BLaER1 (cell line): ENCODE data around the gene CCP110.

Experiments
- H3K27ac ChIP-seq: shearing (Covaris generic); formaldehyde crosslinking; 2 replicates; pipeline ENCODE4 v1.8.1; 2022
- H3K27me3 ChIP-seq: shearing (Covaris generic); formaldehyde crosslinking; 2 replicates; pipeline ENCODE4 v1.8.1; 2022
- H3K36me3 ChIP-seq: shearing (Covaris generic); formaldehyde crosslinking; 2 replicates; pipeline ENCODE4 v1.8.1; 2022
- H3K4me1 ChIP-seq: shearing (Covaris generic); formaldehyde crosslinking; 2 replicates; pipeline ENCODE4 v1.8.1; 2022
- H3K4me2 ChIP-seq: shearing (Covaris generic); formaldehyde crosslinking; 2 replicates; pipeline ENCODE4 v1.8.1; 2022
- H3K4me3 ChIP-seq: shearing (Covaris generic); formaldehyde crosslinking; 2 replicates; pipeline ENCODE4 v1.8.1; 2022
- H3K9ac ChIP-seq: shearing (Covaris generic); formaldehyde crosslinking; 2 replicates; pipeline ENCODE4 v1.8.1; 2022
- H3K9me3 ChIP-seq: shearing (Covaris generic); formaldehyde crosslinking; 2 replicates; pipeline ENCODE4 v1.8.1; 2022
- H4K20me1 ChIP-seq: shearing (Covaris generic); formaldehyde crosslinking; 2 replicates; pipeline ENCODE4 v1.8.1; 2022
- Cebpa-rat ChIP-seq: shearing (Covaris generic); IDR thresholded peaks from 2 replicates; pipeline ENCODE4 v1.8.1; 2022

The CCP110 gene

GRCh38 chr16:19566362-19566761 lies 42.6 kb downstream of the CCP110 start:
- no peak for TF ChIP-seq Cebpa-rat
- peaks cover 48% of the 10 kb centered on the region for H3K36me3 ChIP-seq
- no peak overlapping the region for H3K4me2 ChIP-seq

DNA sequence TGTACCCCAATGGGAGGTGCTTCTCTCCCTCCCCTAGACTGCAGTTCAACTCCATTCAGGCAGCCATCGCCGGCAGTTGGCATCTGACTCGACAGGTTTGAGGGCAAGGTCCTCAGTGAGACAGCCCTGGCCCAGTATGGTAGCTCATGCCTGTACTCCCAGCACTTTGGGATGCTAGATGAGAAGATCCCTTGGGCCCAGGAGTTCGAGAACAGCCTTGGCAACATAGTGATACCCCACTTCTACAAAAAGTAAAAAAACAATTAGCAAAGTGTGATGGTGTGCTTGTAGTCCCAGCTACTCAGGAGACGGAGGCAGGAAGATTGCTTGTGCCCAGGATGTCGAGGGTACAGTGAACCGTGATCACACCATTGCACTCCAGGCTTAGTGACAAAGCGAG lies 43.8 kb downstream of the CCP110 start:
- TF ChIP-seq Cebpa-rat, result no peak
- Histone ChIP-seq H3K4me1 (no peaks in the 10 kb centered on the region), H3K27ac (no peak overlapping the region), H3K4me2 (no peak overlapping the region), H3K9ac (no peak overlapping the region), H3K36me3 (peaks cover 58% of the 10 kb centered on the region), H4K20me1 (no peaks in the 10 kb centered on the region), H3K27me3 (no peaks in the 10 kb centered on the region), H3K4me3 (no peak overlapping the region), H3K9me3 (no peaks in the 10 kb centered on the region)

More at GRCh38 chr16:19566362-19566761, 42.6 kb downstream of the CCP110 start:
- H3K9me3 ChIP-seq, result no peaks in the 10 kb centered on the region
- H4K20me1 ChIP-seq, result no peaks in the 10 kb centered on the region
- no peak overlapping the region for H3K9ac ChIP-seq
- H3K27ac ChIP-seq, result no peak overlapping the region
- H3K27me3 ChIP-seq, result no peaks in the 10 kb centered on the region
- no peak overlapping the region for H3K4me3 ChIP-seq
- H3K4me1 ChIP-seq, result no peaks in the 10 kb centered on the region

- H3K27me3 ChIP-seq, result no peaks in the 10 kb centered on the region
- H3K9ac ChIP-seq, result no peak overlapping the region
- no peak overlapping the region for H3K4me3 ChIP-seq
- peaks cover 64% of the 10 kb centered on the region for H3K36me3 ChIP-seq
- TF ChIP-seq Cebpa-rat, result no peak
- H3K27ac ChIP-seq, result no peak overlapping the region
- H3K4me1 ChIP-seq, result no peaks in the 10 kb centered on the region
- H3K9me3 ChIP-seq, result no peaks in the 10 kb centered on the region
- no peaks in the 10 kb centered on the region for H4K20me1 ChIP-seq
- H3K4me2 ChIP-seq, result no peak overlapping the region
Observed at GRCh38 chr16:19573997-19574396, 50.3 kb downstream of the CCP110 start.

GRCh38 chr16:19574615-19575014 lies 50.9 kb downstream of the CCP110 start:
- H3K9me3 ChIP-seq, result no peaks in the 10 kb centered on the region
- no peak overlapping the region for H3K4me3 ChIP-seq
- no peak for TF ChIP-seq Cebpa-rat

DNA sequence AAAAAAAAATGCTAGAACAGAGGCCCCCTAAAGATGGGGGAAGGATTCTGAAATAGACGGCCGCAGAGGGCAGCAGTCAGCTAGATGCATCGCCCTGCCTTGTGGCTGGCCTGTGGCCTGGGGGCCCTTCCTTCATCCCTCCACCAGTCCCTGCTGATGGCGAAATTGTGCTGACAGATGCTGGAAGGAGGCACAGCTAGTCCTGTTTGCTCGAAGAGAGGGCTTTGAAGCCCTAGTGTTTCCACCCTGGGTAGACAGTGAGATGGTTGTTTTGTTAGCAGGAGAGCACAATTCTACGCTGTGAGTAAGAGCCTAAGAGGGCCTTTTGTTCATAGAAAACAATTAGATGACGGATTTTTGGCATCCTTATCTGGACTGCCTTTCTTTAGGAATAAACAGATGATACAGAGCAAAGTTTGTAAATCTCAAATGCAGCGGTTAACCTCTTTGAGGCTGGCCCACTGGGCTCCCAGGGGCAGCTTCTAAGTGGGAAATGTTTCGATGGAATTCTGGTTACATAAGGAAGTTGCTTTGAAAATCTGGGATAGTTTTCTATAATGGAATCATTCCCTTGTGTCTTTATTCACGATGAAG lies 54.7 kb downstream of the CCP110 start:
- TF ChIP-seq Cebpa-rat, result no peak
- H3K27me3 ChIP-seq, result no peaks in the 10 kb centered on the region
- no peak overlapping the region for H3K4me2 ChIP-seq
- no peak overlapping the region for H3K27ac ChIP-seq
- H4K20me1 ChIP-seq, result no peaks in the 10 kb centered on the region
- no peaks in the 10 kb centered on the region for H3K4me1 ChIP-seq
- peaks cover 69% of the 10 kb centered on the region for H3K36me3 ChIP-seq
- no peak overlapping the region for H3K4me3 ChIP-seq
- peaks cover 12% of the 10 kb centered on the region for H3K9me3 ChIP-seq
- H3K9ac ChIP-seq, result no peak overlapping the region

More at GRCh38 chr16:19574615-19575014, 50.9 kb downstream of the CCP110 start:
- no peaks in the 10 kb centered on the region for H3K4me1 ChIP-seq
- H3K27me3 ChIP-seq, result no peaks in the 10 kb centered on the region
- H3K36me3 ChIP-seq, result peaks cover 60% of the 10 kb centered on the region
- H3K27ac ChIP-seq, result no peak overlapping the region
- no peaks in the 10 kb centered on the region for H4K20me1 ChIP-seq
- no peak overlapping the region for H3K9ac ChIP-seq
- no peak overlapping the region for H3K4me2 ChIP-seq

DNA sequence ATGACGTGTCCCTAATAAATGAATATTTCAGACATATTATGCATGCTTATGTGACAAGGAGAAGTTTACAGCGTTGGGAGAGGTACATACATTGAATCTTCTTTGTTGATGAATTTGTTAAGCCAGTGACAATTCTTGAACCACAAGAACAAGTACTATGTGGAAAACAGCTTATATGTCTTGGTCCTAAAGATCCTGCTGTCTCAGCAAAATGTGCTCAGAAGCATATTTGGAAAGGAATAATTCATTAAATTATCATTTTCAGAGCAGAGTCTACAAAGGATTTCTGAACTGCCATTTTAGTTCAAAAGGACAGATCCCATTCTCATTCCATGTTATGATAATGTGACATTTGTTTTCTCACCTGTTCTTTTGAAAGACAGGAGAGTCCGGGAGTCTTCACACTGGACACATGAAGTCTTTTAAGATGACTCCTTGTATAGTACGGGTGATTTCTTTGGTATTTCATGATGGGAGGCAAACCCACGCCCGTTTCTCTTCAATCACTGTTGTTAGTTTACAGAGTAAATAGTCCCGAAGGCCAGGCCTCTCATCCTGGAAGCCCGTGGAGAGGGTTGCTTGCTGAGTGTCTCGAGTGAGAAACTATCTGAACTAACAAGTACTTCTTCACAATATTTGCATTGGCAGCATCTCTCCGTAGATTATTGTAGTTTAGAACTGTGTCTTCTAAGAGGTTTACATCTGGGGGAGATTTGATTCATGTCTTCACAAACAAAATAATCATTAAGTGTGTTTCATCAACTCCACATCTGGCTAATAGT lies 58.5 kb downstream of the CCP110 start:
- Histone ChIP-seq H3K27ac (no peak overlapping the region), H3K9ac (no peak overlapping the region), H4K20me1 (no peaks in the 10 kb centered on the region), H3K27me3 (no peaks in the 10 kb centered on the region), H3K9me3 (peaks cover 12% of the 10 kb centered on the region), H3K4me1 (no peaks in the 10 kb centered on the region), H3K36me3 (peaks cover 56% of the 10 kb centered on the region), H3K4me2 (no peak overlapping the region), H3K4me3 (no peak overlapping the region)
- no peak for TF ChIP-seq Cebpa-rat

GRCh38 chr16:19583665-19584300 lies 60.0 kb downstream of the CCP110 start:
- Histone ChIP-seq H3K9me3 (peaks cover 12% of the 10 kb centered on the region), H3K9ac (no peak overlapping the region), H3K4me3 (no peak overlapping the region), H4K20me1 (no peaks in the 10 kb centered on the region), H3K4me1 (no peaks in the 10 kb centered on the region), H3K27me3 (no peaks in the 10 kb centered on the region), H3K27ac (no peak overlapping the region), H3K36me3 (peaks cover 44% of the 10 kb centered on the region), H3K4me2 (no peak overlapping the region)
- TF ChIP-seq Cebpa-rat, result no peak

- Histone ChIP-seq H4K20me1 (no peaks in the 10 kb centered on the region), H3K4me1 (no peaks in the 10 kb centered on the region), H3K27me3 (no peaks in the 10 kb centered on the region), H3K27ac (no peak overlapping the region), H3K9me3 (no peaks in the 10 kb centered on the region), H3K9ac (no peak overlapping the region), H3K4me2 (no peak overlapping the region), H3K36me3 (peaks cover 15% of the 10 kb centered on the region), H3K4me3 (no peak overlapping the region)
- TF ChIP-seq Cebpa-rat, result no peak
Observed at GRCh38 chr16:19588661-19589060, 64.9 kb downstream of the CCP110 start.

DNA sequence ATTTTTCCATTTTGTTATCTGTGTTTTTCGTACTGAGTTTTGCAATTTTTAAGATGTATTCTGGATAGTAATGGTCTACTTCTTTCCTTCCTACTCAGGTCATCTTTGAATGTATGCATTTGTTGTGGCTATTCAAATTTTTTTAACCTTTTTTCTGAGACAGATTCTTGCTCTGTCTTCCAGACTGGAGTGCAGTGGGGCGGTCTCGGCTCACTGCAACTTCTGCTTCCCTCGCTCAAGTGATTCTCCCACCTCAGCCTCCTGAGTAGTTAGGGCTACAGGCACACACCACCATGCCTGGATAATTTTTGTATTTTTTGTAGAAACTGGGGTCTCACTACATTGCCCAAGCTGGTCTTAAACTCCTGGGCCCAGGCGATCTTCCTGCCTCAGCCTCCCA lies 65.4 kb downstream of the CCP110 start:
- Histone ChIP-seq H3K4me3 (no peak overlapping the region), H4K20me1 (no peaks in the 10 kb centered on the region), H3K9me3 (no peaks in the 10 kb centered on the region), H3K27ac (no peak overlapping the region), H3K4me1 (no peaks in the 10 kb centered on the region), H3K27me3 (no peaks in the 10 kb centered on the region), H3K4me2 (no peak overlapping the region), H3K36me3 (peaks cover 18% of the 10 kb centered on the region), H3K9ac (no peak overlapping the region)
- no peak for TF ChIP-seq Cebpa-rat

GRCh38 chr16:19589771-19590302 lies 66.1 kb downstream of the CCP110 start:
- Histone ChIP-seq H4K20me1 (no peaks in the 10 kb centered on the region), H3K27me3 (no peaks in the 10 kb centered on the region), H3K27ac (no peak overlapping the region), H3K36me3 (peaks cover 18% of the 10 kb centered on the region), H3K4me1 (no peaks in the 10 kb centered on the region), H3K4me3 (no peak overlapping the region), H3K9ac (no peak overlapping the region), H3K4me2 (no peak overlapping the region), H3K9me3 (no peaks in the 10 kb centered on the region)
- no peak for TF ChIP-seq Cebpa-rat
